ENCODE data around the gene JUN. TPM values are rescaled to one million over a fixed set of nuclear protein-coding genes. Genes with fewer than 3 reads are reported as not detected.

Gene JUN
- polyA plus RNA-seq, 2 of the 4 experiments (the other 2 are of a cell fraction), result 23.3 to 59.8 TPM

- no peak for TF ChIP-seq CTCF (IDR thresholded peaks at IDR 0.05)
- no peak for TF ChIP-seq FOSL2 (IDR thresholded peaks at IDR 0.05)
- TF ChIP-seq FOSL2 (CRISPR knock-in tag; IDR thresholded peaks at IDR 0.05), result 0 out of 2 replicates have a peak, but pooled peaks have one; percentile 6
- Histone ChIP-seq H3K9me3 (no peaks in the 10 kb centered on the region), H3K4me1 (peaks cover 44% of the 10 kb centered on the region), H3K4me2 (peak overlapping the region; percentile 97), H3K4me3 (no peak overlapping the region), H3K27ac (peak overlapping the region; percentile 100)
- ATAC-seq, result no peak
- CTCF ChIA-PET, result interaction anchor here (1.0 to 2.0 kb wide), 3 partner anchors 23 to 114 kb away, joined by 3 to 4 read pairs (median 3); no protein-coding TSS in a partner anchor
- peak in 1 of 2 experiments; percentile 43 for DNase-seq (ENCODE audit: low read depth in 1 of 2, low spot score in 1 of 2)
- no peak for FAIRE-seq
- POLR2A ChIA-PET, result no interaction called here
- 21% methylated on average over 2 of the region's 2 CpGs for WGBS (ENCODE audit: missing lambda C conversion rate)
Observed at GRCh38 chr1:58818075-58818474, 34.2 kb upstream of the JUN start.

- Histone ChIP-seq H3K4me2 (peak overlapping the region; percentile 97), H3K4me3 (peak overlapping the region; percentile 64; the same call in 1 of the 3 replicates), H3K9me3 (no peaks in the 10 kb centered on the region), H3K27ac (peak overlapping the region; percentile 100), H3K4me1 (peaks cover 41% of the 10 kb centered on the region)
- DNase-seq (ENCODE audit: low read depth in 1 of 2, low spot score in 1 of 2) (no peak), FAIRE-seq (no peak), ATAC-seq (no peak)
- ChIA-PET CTCF (interaction anchor here (0.6 to 1.4 kb wide), 2 partner anchors 31 to 39 kb away, joined by 3 to 4 read pairs; no protein-coding TSS in a partner anchor), POLR2A (interaction anchor here (0.8 to 1.9 kb wide), 5 partner anchors 32 to 113 kb away, joined by 3 to 11 read pairs (median 5); partner anchors contain the start of gene JUN)
- no peak for TF ChIP-seq ZFP36 (IDR thresholded peaks at IDR 0.05; ENCODE audit: borderline replicate concordance, partially characterized antibody)
- TF ChIP-seq PBX3 (IDR thresholded peaks at IDR 0.05), result no peak
- TF ChIP-seq EP300 (IDR thresholded peaks at IDR 0.05), result no peak
- no peak for TF ChIP-seq ZNF302 (CRISPR knock-in tag; IDR thresholded peaks at IDR 0.05)
- no peak for TF ChIP-seq JUNB (IDR thresholded peaks at IDR 0.05)
- TF ChIP-seq CHD2 (IDR thresholded peaks at IDR 0.05; ENCODE audit: low read length, partially characterized antibody), result no peak
- no peak for TF ChIP-seq CBX2 (IDR thresholded peaks at IDR 0.05; ENCODE audit: borderline replicate concordance, low read depth)
- TF ChIP-seq CEBPB (IDR thresholded peaks at IDR 0.05), result no peak
- no peak for TF ChIP-seq BHLHE40 (IDR thresholded peaks at IDR 0.05; ENCODE audit: low read depth, low read length)
- TF ChIP-seq USF2 (IDR thresholded peaks at IDR 0.05), result no peak
- TF ChIP-seq KDM1A (IDR thresholded peaks at IDR 0.05; ENCODE audit: low read depth), result no peak
- 16% methylated on average over 4 of the region's 4 CpGs for WGBS (ENCODE audit: missing lambda C conversion rate)
Observed at GRCh38 chr1:58816747-58817221, 32.9 kb upstream of the JUN start.

- ChIA-PET POLR2A (interaction anchor here (0.8 to 1.9 kb wide), 5 partner anchors 32 to 113 kb away, joined by 3 to 11 read pairs (median 5); partner anchors contain the start of gene JUN), CTCF (interaction anchor here (0.6 to 1.4 kb wide), 2 partner anchors 31 to 39 kb away, joined by 3 to 4 read pairs; no protein-coding TSS in a partner anchor)
- DNase-seq (ENCODE audit: low read depth in 1 of 2, low spot score in 1 of 2), result peak; percentile 66 to 83
- peak; percentile 77 to 85 for ATAC-seq
- Histone ChIP-seq H3K4me3 (peak overlapping the region; percentile 64), H3K9me3 (no peaks in the 10 kb centered on the region), H3K4me1 (peaks cover 41% of the 10 kb centered on the region), H3K27ac (peak overlapping the region; percentile 100), H3K4me2 (peak overlapping the region; percentile 97)
- 3% methylated on average over 20 of the region's 49 CpGs for WGBS (ENCODE audit: missing lambda C conversion rate)
- FAIRE-seq, result no peak
- TF ChIP-seq ELK1 (IDR thresholded peaks at IDR 0.05; ENCODE audit: low read depth, low read length) (no peak), CHD4 (IDR thresholded peaks at IDR 0.05; ENCODE audit: borderline replicate concordance) (0 out of 2 replicates have a peak, but pooled peaks have one; percentile 55), EP300 (IDR thresholded peaks at IDR 0.05) (peak; percentile 21 to 57; a peak in 2 of 5 replicates), RAD21 (conservative IDR thresholded peaks at IDR 0.05 in 1 of 2, IDR thresholded peaks at IDR 0.05 in 1 of 2) (peak; percentile 2 to 58), FOSL2 (IDR thresholded peaks at IDR 0.05) (no peak), FOSL2 (CRISPR knock-in tag; IDR thresholded peaks at IDR 0.05) (peak; percentile 58), REST (IDR thresholded peaks at IDR 0.05) (no peak), HDAC2 (IDR thresholded peaks at IDR 0.05) (peak; percentile 89; the same call in 1 of the 2 replicates), RNF2 (IDR thresholded peaks at IDR 0.05; ENCODE audit: borderline replicate concordance, low read depth) (no peak)
- TF ChIP-seq, protein P1, sequence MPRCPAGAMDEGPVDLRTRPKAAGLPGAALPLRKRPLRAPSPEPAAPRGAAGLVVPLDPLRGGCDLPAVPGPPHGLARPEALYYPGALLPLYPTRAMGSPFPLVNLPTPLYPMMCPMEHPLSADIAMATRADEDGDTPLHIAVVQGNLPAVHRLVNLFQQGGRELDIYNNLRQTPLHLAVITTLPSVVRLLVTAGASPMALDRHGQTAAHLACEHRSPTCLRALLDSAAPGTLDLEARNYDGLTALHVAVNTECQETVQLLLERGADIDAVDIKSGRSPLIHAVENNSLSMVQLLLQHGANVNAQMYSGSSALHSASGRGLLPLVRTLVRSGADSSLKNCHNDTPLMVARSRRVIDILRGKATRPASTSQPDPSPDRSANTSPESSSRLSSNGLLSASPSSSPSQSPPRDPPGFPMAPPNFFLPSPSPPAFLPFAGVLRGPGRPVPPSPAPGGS (IDR thresholded peaks at IDR 0.05), result 0 out of 3 replicates have a peak, but pooled peaks have one; percentile 35
Observed at GRCh38 chr1:58816072-58816746, 32.4 kb upstream of the JUN start.
